ENCODE data around the gene RBP7. TPM values are rescaled to one million over a fixed set of nuclear protein-coding genes. Genes with fewer than 3 reads are reported as not detected.

The RBP7 gene
- not detected for total RNA-seq

- DNase-seq (peak; percentile 19), ATAC-seq (peak; percentile 33)
- intact Hi-C loops (cut with DNase I, micrococcal nuclease), result no loop called here
- H3K36me3 Mint-ChIP-seq (ENCODE audit: low read depth), result no peaks in the 10 kb centered on the region
- peaks cover 4% of the 10 kb centered on the region for H3K4me1 Mint-ChIP-seq
- POLR2A ChIA-PET, result no interaction called here
- no peaks in the 10 kb centered on the region for H3K9me3 Mint-ChIP-seq (ENCODE audit: low read depth)
- peaks cover 27% of the 10 kb centered on the region for H3K27me3 Mint-ChIP-seq
- CTCF ChIA-PET, result interaction anchor here (0.6 kb wide), 1 partner anchor 49 kb away, joined by 3 read pairs; no protein-coding TSS in a partner anchor
- peak within 1 kb of the TSS; percentile 65 for H3K4me3 Mint-ChIP-seq
- H3K27ac Mint-ChIP-seq, result no peak within 1 kb of the TSS
These were observed at the start of gene RBP7 for GRCh38 chr1:9996624-9997582. TSS of gene RBP7 (plus strand) at chr1:9997228. CDS start at chr1:9997259, 31 bp downstream.

GRCh38 chr1:9957726-9958125 is 39.3 kb upstream of the RBP7 start:
- ATAC-seq, result no peak
- no peaks in the 10 kb centered on the region for H3K9me3 Mint-ChIP-seq (ENCODE audit: low read depth)

GRCh38 chr1:9960011-9960410 is 37.0 kb upstream of the RBP7 start:
- Mint-ChIP-seq H3K4me1 (no peaks in the 10 kb centered on the region), H3K27me3 (no peaks in the 10 kb centered on the region), H3K36me3 (ENCODE audit: low read depth) (no peaks in the 10 kb centered on the region), H3K4me3 (no peak overlapping the region), H3K27ac (no peak overlapping the region), H3K9me3 (ENCODE audit: low read depth) (no peaks in the 10 kb centered on the region)
- ChIA-PET POLR2A (no interaction called here), CTCF (no interaction called here)
- intact Hi-C loops (cut with DNase I, micrococcal nuclease), result no loop called here
- ATAC-seq, result no peak
- no peak for DNase-seq

More at GRCh38 chr1:9957726-9958125, 39.3 kb upstream of the RBP7 start:
- intact Hi-C loops (cut with DNase I, micrococcal nuclease), result loop anchor here in 1 of 2 experiments (10.0 kb wide), 1 partner anchor 197 kb away; no protein-coding TSS in a partner anchor
- no peaks in the 10 kb centered on the region for H3K4me1 Mint-ChIP-seq
- no peak for DNase-seq
- CTCF ChIA-PET, result interaction anchor here (1.1 kb wide), 1 partner anchor 341 kb away, joined by 4 read pairs; no protein-coding TSS in a partner anchor
- H3K27ac Mint-ChIP-seq, result no peak overlapping the region
- H3K27me3 Mint-ChIP-seq, result no peaks in the 10 kb centered on the region
- POLR2A ChIA-PET, result no interaction called here
- no peak overlapping the region for H3K4me3 Mint-ChIP-seq
- no peaks in the 10 kb centered on the region for H3K36me3 Mint-ChIP-seq (ENCODE audit: low read depth)

- no peaks in the 10 kb centered on the region for H3K4me1 Mint-ChIP-seq
- POLR2A ChIA-PET, result no interaction called here
These were observed 36.1 kb upstream of the RBP7 start for GRCh38 chr1:9960706-9961562.

GRCh38 chr1:9984253-9984652 is 12.8 kb upstream of the RBP7 start:
- Mint-ChIP-seq H3K9me3 (ENCODE audit: low read depth) (no peaks in the 10 kb centered on the region), H3K36me3 (ENCODE audit: low read depth) (peaks cover 13% of the 10 kb centered on the region), H3K4me3 (no peak overlapping the region), H3K27ac (no peak overlapping the region), H3K4me1 (no peaks in the 10 kb centered on the region), H3K27me3 (no peaks in the 10 kb centered on the region)
- DNase-seq, result no peak
- ATAC-seq, result no peak
- CTCF ChIA-PET, result no interaction called here
- POLR2A ChIA-PET, result no interaction called here
- intact Hi-C loops (cut with DNase I, micrococcal nuclease), result no loop called here

More at GRCh38 chr1:9960706-9961562, 36.1 kb upstream of the RBP7 start:
- CTCF ChIA-PET, result interaction anchor here (1.3 kb wide), 1 partner anchor 11 kb away, joined by 9 read pairs; no protein-coding TSS in a partner anchor
- Mint-ChIP-seq H3K4me3 (no peak overlapping the region), H3K9me3 (ENCODE audit: low read depth) (no peaks in the 10 kb centered on the region), H3K27me3 (no peaks in the 10 kb centered on the region), H3K36me3 (ENCODE audit: low read depth) (no peaks in the 10 kb centered on the region), H3K27ac (no peak overlapping the region)
- ATAC-seq (no peak), DNase-seq (no peak)
- intact Hi-C loops (cut with DNase I, micrococcal nuclease), result no loop called here

- no peaks in the 10 kb centered on the region for H3K9me3 Mint-ChIP-seq (ENCODE audit: low read depth)
- ATAC-seq (no peak), DNase-seq (no peak)
- POLR2A ChIA-PET, result no interaction called here
- H3K4me3 Mint-ChIP-seq, result no peak overlapping the region
- H3K4me1 Mint-ChIP-seq, result no peaks in the 10 kb centered on the region
- CTCF ChIA-PET, result no interaction called here
- H3K36me3 Mint-ChIP-seq (ENCODE audit: low read depth), result peaks cover 13% of the 10 kb centered on the region
- no peaks in the 10 kb centered on the region for H3K27me3 Mint-ChIP-seq
- H3K27ac Mint-ChIP-seq, result no peak overlapping the region
- intact Hi-C loops (cut with DNase I, micrococcal nuclease), result no loop called here
These were observed 12.0 kb upstream of the RBP7 start for GRCh38 chr1:9985001-9985400.

- POLR2A ChIA-PET, result interaction anchor here (0.5 kb wide), 1 partner anchor 277 kb away, joined by 3 read pairs; no protein-coding TSS in a partner anchor
- no peaks in the 10 kb centered on the region for H3K4me1 Mint-ChIP-seq
- CTCF ChIA-PET, result no interaction called here
- no peaks in the 10 kb centered on the region for H3K36me3 Mint-ChIP-seq (ENCODE audit: low read depth)
- DNase-seq (no peak), ATAC-seq (no peak)
- no peak overlapping the region for H3K4me3 Mint-ChIP-seq
- intact Hi-C loops (cut with DNase I, micrococcal nuclease), result no loop called here
- H3K9me3 Mint-ChIP-seq (ENCODE audit: low read depth), result no peaks in the 10 kb centered on the region
- peaks cover 7% of the 10 kb centered on the region for H3K27me3 Mint-ChIP-seq
- H3K27ac Mint-ChIP-seq, result no peak overlapping the region
These were observed 7.3 kb upstream of the RBP7 start for GRCh38 chr1:9989773-9990172.

GRCh38 chr1:9990944-9991343 is 6.1 kb upstream of the RBP7 start:
- no peaks in the 10 kb centered on the region for H3K36me3 Mint-ChIP-seq (ENCODE audit: low read depth)
- CTCF ChIA-PET, result interaction anchor here (0.5 to 0.7 kb wide), 2 partner anchors 13 to 423 kb away, joined by 3 read pairs; no protein-coding TSS in a partner anchor
- H3K4me1 Mint-ChIP-seq, result no peaks in the 10 kb centered on the region
- POLR2A ChIA-PET, result interaction anchor here (0.6 kb wide), 1 partner anchor 257 kb away, joined by 3 read pairs; no protein-coding TSS in a partner anchor
- peaks cover 7% of the 10 kb centered on the region for H3K27me3 Mint-ChIP-seq
- no peak for ATAC-seq
- H3K27ac Mint-ChIP-seq, result no peak overlapping the region
- intact Hi-C loops (cut with DNase I, micrococcal nuclease), result no loop called here
- no peaks in the 10 kb centered on the region for H3K9me3 Mint-ChIP-seq (ENCODE audit: low read depth)
- no peak for DNase-seq
- H3K4me3 Mint-ChIP-seq, result no peak overlapping the region

GRCh38 chr1:9992910-9993309 is 4.1 kb upstream of the RBP7 start:
- Mint-ChIP-seq H3K4me1 (peaks cover 4% of the 10 kb centered on the region), H3K27me3 (peaks cover 14% of the 10 kb centered on the region), H3K9me3 (ENCODE audit: low read depth) (no peaks in the 10 kb centered on the region), H3K4me3 (no peak overlapping the region), H3K36me3 (ENCODE audit: low read depth) (no peaks in the 10 kb centered on the region), H3K27ac (no peak overlapping the region)
- DNase-seq, result no peak
- POLR2A ChIA-PET, result no interaction called here
- intact Hi-C loops (cut with DNase I, micrococcal nuclease), result no loop called here
- CTCF ChIA-PET, result interaction anchor here (0.7 kb wide), 1 partner anchor 429 kb away, joined by 5 read pairs; no protein-coding TSS in a partner anchor
- no peak for ATAC-seq

GRCh38 chr1:9993561-9994075 is 3.4 kb upstream of the RBP7 start:
- CTCF ChIA-PET, result interaction anchor here (0.7 kb wide), 1 partner anchor 428 kb away, joined by 5 read pairs; no protein-coding TSS in a partner anchor
- H3K4me3 Mint-ChIP-seq, result no peak overlapping the region
- H3K27me3 Mint-ChIP-seq, result peaks cover 20% of the 10 kb centered on the region
- DNase-seq, result no peak
- POLR2A ChIA-PET, result no interaction called here
- peaks cover 4% of the 10 kb centered on the region for H3K4me1 Mint-ChIP-seq
- no peak overlapping the region for H3K27ac Mint-ChIP-seq
- ATAC-seq, result no peak
- H3K36me3 Mint-ChIP-seq (ENCODE audit: low read depth), result no peaks in the 10 kb centered on the region
- intact Hi-C loops (cut with DNase I, micrococcal nuclease), result no loop called here
- H3K9me3 Mint-ChIP-seq (ENCODE audit: low read depth), result no peaks in the 10 kb centered on the region

GRCh38 chr1:10001016-10001665 is 4.1 kb downstream of the RBP7 start:
- no peak for ATAC-seq
- Mint-ChIP-seq H3K4me3 (no peak overlapping the region), H3K36me3 (ENCODE audit: low read depth) (no peaks in the 10 kb centered on the region), H3K4me1 (peaks cover 4% of the 10 kb centered on the region), H3K27me3 (peaks cover 21% of the 10 kb centered on the region), H3K27ac (no peak overlapping the region), H3K9me3 (ENCODE audit: low read depth) (no peaks in the 10 kb centered on the region)
- CTCF ChIA-PET, result no interaction called here
- POLR2A ChIA-PET, result no interaction called here
- intact Hi-C loops (cut with DNase I, micrococcal nuclease), result no loop called here
- no peak for DNase-seq
